Transverse colon (tissue), 3 donors: ENCODE results near the gene ANP32B.

ENCODE experiments used
- EP300 ChIP-seq: sonication (generic); formaldehyde crosslinking; IDR thresholded peaks from one replicate; pipeline ENCODE4 v1.6.1; 2017; ENCODE audit warnings: antibody characterized with exemption, low read depth
- POLR2A ChIP-seq: fragments of 450-650 bp; IDR thresholded peaks from one replicate; pipeline ENCODE4 v1.6.1; 2016; ENCODE audit warnings: antibody characterized with exemption, mild to moderate bottlenecking, moderate library complexity
- TF ChIP-seq, protein P1 (sequence below), 5 experiments: fragments of 200-600 bp in 3 of 5; fragments of 450-650 bp in 2 of 5; sonication (generic) in 3 of 5; IDR thresholded peaks; 1 replicate in 2 of 5; 2 replicates in 3 of 5; pipeline ENCODE4 v1.5.1; 2016 to 2017; ENCODE audit warnings: antibody characterized with exemption in 5 of 5, inconsistent platforms in 3 of 5, mild to moderate bottlenecking in 2 of 5, moderate library complexity in 1 of 5

DNA sequence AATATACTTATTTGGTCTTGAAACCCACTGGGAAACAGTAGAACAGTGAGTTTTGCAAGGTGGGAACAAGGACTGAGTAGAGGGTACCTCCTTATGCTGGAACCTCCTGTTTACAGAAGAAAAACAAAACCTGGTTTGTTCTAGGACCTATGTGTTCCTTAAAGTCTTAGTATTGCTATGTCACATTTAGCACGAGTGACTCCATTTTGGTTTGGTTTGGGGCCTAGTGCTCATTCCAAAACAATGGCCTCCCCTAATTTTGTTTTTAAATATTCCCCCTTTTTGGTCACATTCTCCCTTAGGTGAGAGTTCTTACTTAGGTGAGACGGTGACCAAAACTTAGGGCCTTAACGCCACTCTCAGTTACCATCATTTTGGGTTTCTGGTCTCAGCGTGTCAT is 67.2 kb downstream of the ANP32B start:
- TF ChIP-seq POLR2A (no peak), EP300 (no peak)
- TF ChIP-seq, protein P1, sequence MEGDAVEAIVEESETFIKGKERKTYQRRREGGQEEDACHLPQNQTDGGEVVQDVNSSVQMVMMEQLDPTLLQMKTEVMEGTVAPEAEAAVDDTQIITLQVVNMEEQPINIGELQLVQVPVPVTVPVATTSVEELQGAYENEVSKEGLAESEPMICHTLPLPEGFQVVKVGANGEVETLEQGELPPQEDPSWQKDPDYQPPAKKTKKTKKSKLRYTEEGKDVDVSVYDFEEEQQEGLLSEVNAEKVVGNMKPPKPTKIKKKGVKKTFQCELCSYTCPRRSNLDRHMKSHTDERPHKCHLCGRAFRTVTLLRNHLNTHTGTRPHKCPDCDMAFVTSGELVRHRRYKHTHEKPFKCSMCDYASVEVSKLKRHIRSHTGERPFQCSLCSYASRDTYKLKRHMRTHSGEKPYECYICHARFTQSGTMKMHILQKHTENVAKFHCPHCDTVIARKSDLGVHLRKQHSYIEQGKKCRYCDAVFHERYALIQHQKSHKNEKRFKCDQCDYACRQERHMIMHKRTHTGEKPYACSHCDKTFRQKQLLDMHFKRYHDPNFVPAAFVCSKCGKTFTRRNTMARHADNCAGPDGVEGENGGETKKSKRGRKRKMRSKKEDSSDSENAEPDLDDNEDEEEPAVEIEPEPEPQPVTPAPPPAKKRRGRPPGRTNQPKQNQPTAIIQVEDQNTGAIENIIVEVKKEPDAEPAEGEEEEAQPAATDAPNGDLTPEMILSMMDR (IDR thresholded peaks at IDR 0.05), result no peak
